ENCODE measurements around the gene PTK6.

The PTK6 gene

GRCh38 chr20:63555661-63556381, 18.6 kb upstream of the PTK6 start:
- Histone ChIP-seq H3K4me3 (ENCODE audit: insufficient read depth, low read depth, low read length, poor library complexity, severe bottlenecking) (no peak overlapping the region), H3K36me3 (ENCODE audit: control insufficient read depth, insufficient read depth, low read length) (peaks cover 7% of the 10 kb centered on the region), H3K27me3 (replicated peaks; ENCODE audit: control insufficient read depth, insufficient read depth, low read length, poor library complexity, severe bottlenecking) (no peaks in the 10 kb centered on the region), H3K27ac (ENCODE audit: insufficient read depth, low read length, poor library complexity, severe bottlenecking) (no peak overlapping the region), H3K4me1 (ENCODE audit: control insufficient read depth, insufficient read depth, low read length, poor library complexity, severe bottlenecking) (peaks cover 16% of the 10 kb centered on the region), H3K9me3 (ENCODE audit: control insufficient read depth, low read length) (no peaks in the 10 kb centered on the region)
- no peak for DNase-seq

- Histone ChIP-seq H3K36me3 (ENCODE audit: control insufficient read depth, insufficient read depth, low read length) (no peaks in the 10 kb centered on the region), H3K27ac (ENCODE audit: insufficient read depth, low read length, poor library complexity, severe bottlenecking) (peak overlapping the region; percentile 72), H3K4me1 (ENCODE audit: control insufficient read depth, insufficient read depth, low read length, poor library complexity, severe bottlenecking) (peaks cover 16% of the 10 kb centered on the region), H3K27me3 (replicated peaks; ENCODE audit: control insufficient read depth, insufficient read depth, low read length, poor library complexity, severe bottlenecking) (peaks cover 3% of the 10 kb centered on the region), H3K9me3 (ENCODE audit: control insufficient read depth, low read length) (no peaks in the 10 kb centered on the region), H3K4me3 (ENCODE audit: insufficient read depth, low read depth, low read length, poor library complexity, severe bottlenecking) (peak overlapping the region; percentile 65)
- DNase-seq: no peak
Observed at GRCh38 chr20:63554361-63555278, 17.4 kb upstream of the PTK6 start.

GRCh38 chr20:63553933-63554290, 16.7 kb upstream of the PTK6 start, which contains the start of gene FNDC11:
TSS of gene FNDC11 (plus strand) at chr20:63554159. CDS start at chr20:63555664, 1,505 bp downstream.
- peaks cover 3% of the 10 kb centered on the region for H3K27me3 ChIP-seq (replicated peaks; ENCODE audit: control insufficient read depth, insufficient read depth, low read length, poor library complexity, severe bottlenecking)
- H3K27ac ChIP-seq (ENCODE audit: insufficient read depth, low read length, poor library complexity, severe bottlenecking): peak within 1 kb of the TSS; percentile 74
- H3K4me1 ChIP-seq (ENCODE audit: control insufficient read depth, insufficient read depth, low read length, poor library complexity, severe bottlenecking): peaks cover 16% of the 10 kb centered on the region
- H3K9me3 ChIP-seq (ENCODE audit: control insufficient read depth, low read length): no peaks in the 10 kb centered on the region
- DNase-seq: peak in 2 of 3 donors; percentile 35 to 47
- H3K4me3 ChIP-seq (ENCODE audit: insufficient read depth, low read depth, low read length, poor library complexity, severe bottlenecking): peak within 1 kb of the TSS; percentile 65
- H3K36me3 ChIP-seq (ENCODE audit: control insufficient read depth, insufficient read depth, low read length): no peaks in the 10 kb centered on the region

- peak overlapping the region; percentile 74 for H3K27ac ChIP-seq (ENCODE audit: insufficient read depth, low read length, poor library complexity, severe bottlenecking)
- no peaks in the 10 kb centered on the region for H3K9me3 ChIP-seq (ENCODE audit: control insufficient read depth, low read length)
- peaks cover 16% of the 10 kb centered on the region for H3K4me1 ChIP-seq (ENCODE audit: control insufficient read depth, insufficient read depth, low read length, poor library complexity, severe bottlenecking)
- peak; percentile 89 to 96 (median 93) for DNase-seq
- H3K36me3 ChIP-seq (ENCODE audit: control insufficient read depth, insufficient read depth, low read length): no peaks in the 10 kb centered on the region
- peak overlapping the region; percentile 65 for H3K4me3 ChIP-seq (ENCODE audit: insufficient read depth, low read depth, low read length, poor library complexity, severe bottlenecking)
- peaks cover 3% of the 10 kb centered on the region for H3K27me3 ChIP-seq (replicated peaks; ENCODE audit: control insufficient read depth, insufficient read depth, low read length, poor library complexity, severe bottlenecking)
Observed at GRCh38 chr20:63553251-63553932, 16.2 kb upstream of the PTK6 start.

GRCh38 chr20:63552481-63553249, 15.5 kb upstream of the PTK6 start:
- H3K27me3 ChIP-seq (replicated peaks; ENCODE audit: control insufficient read depth, insufficient read depth, low read length, poor library complexity, severe bottlenecking): peaks cover 3% of the 10 kb centered on the region
- H3K9me3 ChIP-seq (ENCODE audit: control insufficient read depth, low read length): no peaks in the 10 kb centered on the region
- H3K4me3 ChIP-seq (ENCODE audit: insufficient read depth, low read depth, low read length, poor library complexity, severe bottlenecking): no peak overlapping the region
- DNase-seq: peak; percentile 39 to 54 (median 48)
- peak overlapping the region; percentile 74 for H3K27ac ChIP-seq (ENCODE audit: insufficient read depth, low read length, poor library complexity, severe bottlenecking)
- H3K4me1 ChIP-seq (ENCODE audit: control insufficient read depth, insufficient read depth, low read length, poor library complexity, severe bottlenecking): peaks cover 16% of the 10 kb centered on the region
- no peaks in the 10 kb centered on the region for H3K36me3 ChIP-seq (ENCODE audit: control insufficient read depth, insufficient read depth, low read length)

- Histone ChIP-seq H3K9me3 (ENCODE audit: control insufficient read depth, low read length) (no peaks in the 10 kb centered on the region), H3K36me3 (ENCODE audit: control insufficient read depth, insufficient read depth, low read length) (no peaks in the 10 kb centered on the region), H3K27me3 (replicated peaks; ENCODE audit: control insufficient read depth, insufficient read depth, low read length, poor library complexity, severe bottlenecking) (peaks cover 3% of the 10 kb centered on the region), H3K27ac (ENCODE audit: insufficient read depth, low read length, poor library complexity, severe bottlenecking) (no peak overlapping the region), H3K4me1 (ENCODE audit: control insufficient read depth, insufficient read depth, low read length, poor library complexity, severe bottlenecking) (peaks cover 16% of the 10 kb centered on the region), H3K4me3 (ENCODE audit: insufficient read depth, low read depth, low read length, poor library complexity, severe bottlenecking) (no peak overlapping the region)
- DNase-seq: no peak
Observed at GRCh38 chr20:63551068-63551467, 13.9 kb upstream of the PTK6 start.

- Histone ChIP-seq H3K27me3 (replicated peaks; ENCODE audit: control insufficient read depth, insufficient read depth, low read length, poor library complexity, severe bottlenecking) (peaks cover 3% of the 10 kb centered on the region), H3K4me1 (ENCODE audit: control insufficient read depth, insufficient read depth, low read length, poor library complexity, severe bottlenecking) (peaks cover 16% of the 10 kb centered on the region), H3K9me3 (ENCODE audit: control insufficient read depth, low read length) (no peaks in the 10 kb centered on the region), H3K27ac (ENCODE audit: insufficient read depth, low read length, poor library complexity, severe bottlenecking) (no peak overlapping the region), H3K36me3 (ENCODE audit: control insufficient read depth, insufficient read depth, low read length) (no peaks in the 10 kb centered on the region), H3K4me3 (ENCODE audit: insufficient read depth, low read depth, low read length, poor library complexity, severe bottlenecking) (no peak overlapping the region)
- DNase-seq: no peak
Observed at GRCh38 chr20:63549679-63550282, 12.6 kb upstream of the PTK6 start.

GRCh38 chr20:63549019-63549418, 11.8 kb upstream of the PTK6 start:
- Histone ChIP-seq H3K4me1 (ENCODE audit: control insufficient read depth, insufficient read depth, low read length, poor library complexity, severe bottlenecking) (peaks cover 16% of the 10 kb centered on the region), H3K9me3 (ENCODE audit: control insufficient read depth, low read length) (no peaks in the 10 kb centered on the region), H3K4me3 (ENCODE audit: insufficient read depth, low read depth, low read length, poor library complexity, severe bottlenecking) (no peak overlapping the region), H3K27me3 (replicated peaks; ENCODE audit: control insufficient read depth, insufficient read depth, low read length, poor library complexity, severe bottlenecking) (peaks cover 3% of the 10 kb centered on the region), H3K36me3 (ENCODE audit: control insufficient read depth, insufficient read depth, low read length) (no peaks in the 10 kb centered on the region), H3K27ac (ENCODE audit: insufficient read depth, low read length, poor library complexity, severe bottlenecking) (no peak overlapping the region)
- no peak for DNase-seq

GRCh38 chr20:63548542-63548941, 11.4 kb upstream of the PTK6 start:
- Histone ChIP-seq H3K9me3 (ENCODE audit: control insufficient read depth, low read length) (no peaks in the 10 kb centered on the region), H3K4me3 (ENCODE audit: insufficient read depth, low read depth, low read length, poor library complexity, severe bottlenecking) (no peak overlapping the region), H3K36me3 (ENCODE audit: control insufficient read depth, insufficient read depth, low read length) (no peaks in the 10 kb centered on the region), H3K4me1 (ENCODE audit: control insufficient read depth, insufficient read depth, low read length, poor library complexity, severe bottlenecking) (peaks cover 13% of the 10 kb centered on the region), H3K27me3 (replicated peaks; ENCODE audit: control insufficient read depth, insufficient read depth, low read length, poor library complexity, severe bottlenecking) (peaks cover 3% of the 10 kb centered on the region), H3K27ac (ENCODE audit: insufficient read depth, low read length, poor library complexity, severe bottlenecking) (no peak overlapping the region)
- DNase-seq: no peak

Measured in effector memory CD4-positive, alpha-beta T cell (primary cell).